Mucosa of rectum (tissue), 2 donors: ENCODE data around the gene PEF1.

Experiments used
- H3K27ac ChIP-seq, 2 donors: one replicate each; pipeline ENCODE4 v1.7.0; 2013; ENCODE audit warnings: inconsistent platforms in 2 of 2, low read depth in 2 of 2, low read length in 2 of 2
- H3K27me3 ChIP-seq, 2 donors: one replicate each; pipeline ENCODE4 v1.7.0; 2013; ENCODE audit warnings: low read length in 2 of 2; ENCODE audit not compliant: control insufficient read depth in 2 of 2, insufficient read depth in 2 of 2
- H3K36me3 ChIP-seq, 2 donors: one replicate each; pipeline ENCODE4 v1.7.0; 2013; ENCODE audit warnings: low read length in 2 of 2; ENCODE audit not compliant: control insufficient read depth in 2 of 2, insufficient read depth in 2 of 2
- H3K4me1 ChIP-seq, 2 donors: one replicate each; pipeline ENCODE4 v1.7.0; 2013; ENCODE audit warnings: low read length in 2 of 2, mild to moderate bottlenecking in 1 of 2; ENCODE audit not compliant: control insufficient read depth in 2 of 2, insufficient read depth in 2 of 2
- H3K4me3 ChIP-seq, 2 donors: one replicate each; pipeline ENCODE4 v1.7.0; 2013; ENCODE audit warnings: low read length in 2 of 2
- H3K9ac ChIP-seq, 2 donors: one replicate each; pipeline ENCODE4 v1.7.0; 2013; ENCODE audit warnings: low read length in 2 of 2, low read depth in 1 of 2, mild to moderate bottlenecking in 1 of 2
- H3K9me3 ChIP-seq, 2 donors: one replicate each; pipeline ENCODE4 v1.7.0; 2013; ENCODE audit warnings: low read length in 2 of 2; ENCODE audit not compliant: control insufficient read depth in 2 of 2
- donor health status: healthy.
- donor health status: Normal muscosa, but diverticular disease.

The PEF1 gene

GRCh38 chr1:31644560-31645273 lies at the start of gene PEF1:
PEF1 (minus strand) TSS chr1:31644876; CDS start chr1:31644864, 12 bp downstream.
- H3K9ac ChIP-seq, result peak within 1 kb of the TSS; percentile 94 to 99
- H3K4me1 ChIP-seq, result peaks cover 14 to 17% of the 10 kb centered on the region in 2 donors
- no peaks in the 10 kb centered on the region for H3K9me3 ChIP-seq
- no peaks in the 10 kb centered on the region for H3K27me3 ChIP-seq
- peak within 1 kb of the TSS; percentile 93 to 98 for H3K27ac ChIP-seq
- H3K36me3 ChIP-seq, result no peaks in the 10 kb centered on the region
- peak within 1 kb of the TSS; percentile 78 to 79 for H3K4me3 ChIP-seq

DNA sequence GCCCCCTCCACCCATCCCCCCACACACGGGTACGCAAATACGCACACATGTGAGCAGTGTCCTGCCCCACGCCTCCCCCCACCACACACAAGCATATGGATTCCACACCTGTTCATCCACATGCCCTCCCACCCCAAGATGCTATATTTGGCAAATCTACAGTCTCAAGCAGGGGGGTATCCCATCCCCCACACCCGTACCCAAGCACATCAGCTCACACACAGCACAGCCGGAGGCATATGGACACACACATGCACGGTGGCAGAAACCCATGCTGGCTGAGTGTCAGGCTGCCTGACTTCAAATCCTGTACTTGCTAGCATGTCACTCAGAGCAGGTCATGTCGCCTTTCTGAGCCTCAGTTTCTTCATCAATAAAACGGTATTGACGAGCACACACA lies 48.6 kb upstream of the PEF1 start:
- Histone ChIP-seq H3K9me3 (no peaks in the 10 kb centered on the region), H3K27me3 (no peaks in the 10 kb centered on the region), H3K4me3 (no peak overlapping the region), H3K36me3 (peaks cover 2 to 3% of the 10 kb centered on the region in 2 donors), H3K9ac (no peak overlapping the region), H3K27ac (no peak overlapping the region), H3K4me1 (peaks cover 0 to 5% of the 10 kb centered on the region in 2 donors)

- Histone ChIP-seq H3K27me3 (no peaks in the 10 kb centered on the region), H3K9ac (no peak overlapping the region), H3K9me3 (no peaks in the 10 kb centered on the region), H3K36me3 (no peaks in the 10 kb centered on the region), H3K27ac (no peak overlapping the region), H3K4me3 (no peak overlapping the region), H3K4me1 (peaks cover 0 to 5% of the 10 kb centered on the region in 2 donors)
Observed at GRCh38 chr1:31691951-31692350, 47.3 kb upstream of the PEF1 start.

- no peak overlapping the region for H3K27ac ChIP-seq
- H3K9me3 ChIP-seq, result no peaks in the 10 kb centered on the region
- H3K9ac ChIP-seq, result no peak overlapping the region
- peaks cover 0 to 5% of the 10 kb centered on the region in 2 donors for H3K4me1 ChIP-seq
- H3K36me3 ChIP-seq, result no peaks in the 10 kb centered on the region
- no peaks in the 10 kb centered on the region for H3K27me3 ChIP-seq
- no peak overlapping the region for H3K4me3 ChIP-seq
Observed at GRCh38 chr1:31691446-31691845, 46.8 kb upstream of the PEF1 start.

- H3K36me3 ChIP-seq, result no peaks in the 10 kb centered on the region
- H3K9me3 ChIP-seq, result no peaks in the 10 kb centered on the region
- H3K4me3 ChIP-seq, result no peak overlapping the region
- no peak overlapping the region for H3K9ac ChIP-seq
- H3K27ac ChIP-seq, result no peak overlapping the region
- no peaks in the 10 kb centered on the region for H3K27me3 ChIP-seq
- H3K4me1 ChIP-seq, result peaks cover 0 to 5% of the 10 kb centered on the region in 2 donors
Observed at GRCh38 chr1:31690921-31691320, 46.2 kb upstream of the PEF1 start.

- H3K4me1 ChIP-seq, result peaks cover 0 to 5% of the 10 kb centered on the region in 2 donors
- H3K27ac ChIP-seq, result no peak overlapping the region
- no peaks in the 10 kb centered on the region for H3K27me3 ChIP-seq
- no peaks in the 10 kb centered on the region for H3K36me3 ChIP-seq
- no peaks in the 10 kb centered on the region for H3K9me3 ChIP-seq
- no peak overlapping the region for H3K9ac ChIP-seq
- no peak overlapping the region for H3K4me3 ChIP-seq
Observed at GRCh38 chr1:31689854-31690253, 45.2 kb upstream of the PEF1 start.

DNA sequence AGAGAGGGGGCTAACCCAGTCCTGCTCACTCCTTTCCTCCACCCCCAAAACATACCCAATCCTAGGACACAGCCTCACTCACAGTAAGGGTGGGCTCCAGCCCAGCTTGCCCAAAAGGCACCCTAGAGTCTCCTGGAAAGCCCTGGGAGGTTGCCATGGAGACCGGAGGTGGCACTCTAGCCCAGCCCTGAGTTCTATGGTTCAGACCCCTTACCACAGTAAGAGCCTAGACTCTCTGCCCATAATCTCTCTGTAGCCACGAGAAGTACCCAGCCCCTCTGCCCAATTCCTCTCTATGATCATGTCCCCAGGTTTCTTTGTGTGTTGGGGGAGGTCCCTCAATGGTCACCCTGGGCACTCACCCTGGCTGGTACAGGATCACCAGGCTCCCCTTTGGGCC lies 44.7 kb upstream of the PEF1 start:
- Histone ChIP-seq H3K27me3 (no peaks in the 10 kb centered on the region), H3K9ac (no peak overlapping the region), H3K4me1 (peaks cover 0 to 5% of the 10 kb centered on the region in 2 donors), H3K9me3 (no peaks in the 10 kb centered on the region), H3K27ac (no peak overlapping the region), H3K4me3 (no peak overlapping the region), H3K36me3 (no peaks in the 10 kb centered on the region)

DNA sequence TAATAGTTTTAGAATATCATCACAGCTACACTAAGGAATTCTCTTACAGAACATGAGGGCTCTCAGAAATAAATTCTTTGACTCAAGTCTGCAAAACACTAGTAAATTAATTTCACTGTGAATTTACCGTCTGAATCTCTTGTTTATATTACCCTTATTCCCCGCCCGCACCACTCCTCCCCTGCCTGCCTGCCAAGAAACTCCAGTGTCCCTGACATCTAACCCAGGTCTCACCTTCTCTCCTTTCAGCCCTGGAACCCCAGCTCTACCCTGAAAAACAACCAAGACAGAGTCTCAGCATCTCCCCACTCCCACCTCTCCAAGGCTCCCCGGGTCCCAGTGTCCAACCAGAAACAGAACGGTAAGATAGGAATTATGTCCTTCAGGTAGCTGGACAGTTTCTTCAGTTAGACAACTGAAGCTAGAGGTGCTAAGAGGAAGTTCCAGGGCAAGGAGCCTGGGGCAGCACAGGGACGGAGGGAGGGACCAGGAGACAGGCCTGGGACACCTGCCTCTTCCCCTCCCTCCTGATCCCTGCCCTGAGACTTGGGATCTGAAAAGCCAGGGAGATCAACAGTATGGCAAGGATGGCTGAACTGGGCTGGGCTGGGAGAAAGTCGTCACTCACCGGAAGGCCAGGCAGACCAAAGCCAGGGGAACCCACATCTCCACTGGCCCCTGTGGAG lies 43.7 kb upstream of the PEF1 start:
- Histone ChIP-seq H3K27me3 (no peaks in the 10 kb centered on the region), H3K9me3 (no peaks in the 10 kb centered on the region), H3K4me1 (peaks cover 0 to 7% of the 10 kb centered on the region in 2 donors), H3K27ac (no peak overlapping the region), H3K36me3 (no peaks in the 10 kb centered on the region), H3K9ac (no peak overlapping the region), H3K4me3 (no peak overlapping the region)

DNA sequence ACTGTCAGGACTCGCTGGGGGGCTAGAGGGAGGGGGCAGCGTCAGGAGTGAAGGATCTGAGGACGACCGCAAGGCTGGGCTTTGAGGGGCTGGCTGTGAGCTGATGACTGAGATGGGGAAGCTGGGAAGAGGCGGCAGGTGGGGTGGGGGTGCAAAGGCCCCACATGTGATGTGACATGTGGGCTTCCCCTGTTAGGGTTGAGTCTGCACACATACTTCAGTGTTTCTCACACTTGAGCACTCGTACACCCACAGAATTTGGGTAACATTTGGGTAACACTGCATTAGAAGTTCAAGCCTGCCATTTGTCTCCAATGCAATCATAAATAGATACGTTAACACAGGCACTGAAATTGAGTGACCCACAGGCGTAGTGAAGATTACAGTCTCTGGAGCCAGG lies 42.9 kb upstream of the PEF1 start:
- H3K36me3 ChIP-seq, result no peaks in the 10 kb centered on the region
- no peak overlapping the region for H3K27ac ChIP-seq
- no peaks in the 10 kb centered on the region for H3K27me3 ChIP-seq
- no peaks in the 10 kb centered on the region for H3K9me3 ChIP-seq
- peaks cover 0 to 7% of the 10 kb centered on the region in 2 donors for H3K4me1 ChIP-seq
- no peak overlapping the region for H3K9ac ChIP-seq
- H3K4me3 ChIP-seq, result no peak overlapping the region

DNA sequence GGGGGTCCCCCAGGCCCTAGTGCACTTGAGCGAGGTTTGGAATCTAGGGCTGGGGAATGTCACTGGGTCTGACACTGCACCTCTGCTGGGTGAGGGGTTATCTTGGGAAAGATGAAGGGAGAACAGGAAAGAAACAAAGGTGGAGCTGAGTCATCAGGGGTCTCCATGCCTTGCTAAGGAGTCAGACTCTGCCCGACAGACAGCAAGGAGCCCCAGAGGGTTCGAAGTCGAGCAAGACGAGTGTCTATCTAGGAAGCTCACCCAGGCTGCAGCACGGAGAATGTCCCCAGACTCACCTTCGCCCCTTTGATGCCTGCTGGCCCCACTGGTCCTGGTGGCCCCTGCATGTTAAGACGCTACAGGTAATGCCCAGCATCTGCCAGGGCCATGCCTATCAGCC lies 41.1 kb upstream of the PEF1 start:
- Histone ChIP-seq H3K27me3 (no peaks in the 10 kb centered on the region), H3K4me3 (no peak overlapping the region), H3K4me1 (peaks cover 0 to 7% of the 10 kb centered on the region in 2 donors), H3K36me3 (no peaks in the 10 kb centered on the region), H3K9me3 (no peaks in the 10 kb centered on the region), H3K9ac (no peak overlapping the region), H3K27ac (no peak overlapping the region)
